Skeletal muscle cell (primary cell): ENCODE data around the gene PTGIS.
"Not testable (repeated sequence)": the region's sequence is repeated elsewhere in the genome, so short reads cannot be mapped to it uniquely, and the experiment has no call there.

Source experiments
- DNase-seq: peaks from one replicate; pipeline ENCODE4 v3.0.0-alpha.2; 2010; ENCODE audit warnings: low read depth
- H3K4me3 ChIP-seq: 2 replicates; pipeline ENCODE4 v1.5.1; 2011; ENCODE audit warnings: low read depth, mild to moderate bottlenecking, control low read depth, low read length, moderate library complexity

Gene PTGIS

DNA sequence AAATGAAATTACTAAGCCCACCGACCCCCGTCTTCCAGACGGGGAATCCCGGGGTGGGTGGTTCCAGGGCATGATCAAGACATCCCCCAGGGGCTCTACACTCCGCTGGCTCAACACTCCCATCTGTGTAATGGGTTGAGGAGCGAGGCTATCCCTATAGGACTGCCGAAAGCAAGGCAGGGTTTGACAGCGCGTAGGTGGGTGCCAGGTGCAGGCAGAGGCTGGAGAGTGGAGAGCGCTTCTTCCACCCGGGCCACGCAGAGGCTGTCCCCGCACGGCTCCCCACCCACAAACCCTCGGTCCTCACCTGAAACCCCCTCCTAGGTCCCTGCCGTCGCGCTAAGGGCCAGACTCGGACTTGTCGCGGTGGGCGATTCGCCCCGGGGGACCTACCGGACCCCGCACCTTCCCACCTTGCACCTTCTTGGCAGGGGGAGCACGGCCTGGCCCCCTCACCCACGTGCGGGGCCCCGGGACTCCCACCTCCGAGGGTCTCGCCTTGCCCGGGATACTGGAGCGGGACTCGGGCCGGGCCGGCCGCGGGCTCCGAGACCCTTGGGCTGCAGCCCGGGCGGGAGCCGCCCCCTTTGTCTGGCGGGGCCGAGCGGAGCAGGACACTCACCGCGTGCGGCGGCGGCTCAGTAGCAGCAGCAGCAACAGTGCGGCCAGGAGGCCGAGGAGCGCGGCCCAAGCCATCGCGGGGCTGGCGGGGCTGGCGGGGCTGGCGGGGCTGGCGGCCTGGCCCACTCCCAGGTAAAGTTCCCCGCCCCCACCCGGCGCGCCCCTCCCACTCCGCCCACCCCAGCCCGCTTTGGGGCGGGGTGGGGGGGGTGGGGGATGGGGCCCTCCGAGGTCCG, at the start of gene PTGIS:
PTGIS (minus strand) TSS at position 717 of the 857 bp plus-strand sequence; CDS start at position 696, 21 bp downstream.
- peak within 1 kb of the TSS; percentile 33 for H3K4me3 ChIP-seq
- no peak for DNase-seq

GRCh38 chr20:49617394-49617793, 49.5 kb upstream of the PTGIS start:
- DNase-seq, H3K4me3 ChIP-seq: not testable (repeated sequence)

DNA sequence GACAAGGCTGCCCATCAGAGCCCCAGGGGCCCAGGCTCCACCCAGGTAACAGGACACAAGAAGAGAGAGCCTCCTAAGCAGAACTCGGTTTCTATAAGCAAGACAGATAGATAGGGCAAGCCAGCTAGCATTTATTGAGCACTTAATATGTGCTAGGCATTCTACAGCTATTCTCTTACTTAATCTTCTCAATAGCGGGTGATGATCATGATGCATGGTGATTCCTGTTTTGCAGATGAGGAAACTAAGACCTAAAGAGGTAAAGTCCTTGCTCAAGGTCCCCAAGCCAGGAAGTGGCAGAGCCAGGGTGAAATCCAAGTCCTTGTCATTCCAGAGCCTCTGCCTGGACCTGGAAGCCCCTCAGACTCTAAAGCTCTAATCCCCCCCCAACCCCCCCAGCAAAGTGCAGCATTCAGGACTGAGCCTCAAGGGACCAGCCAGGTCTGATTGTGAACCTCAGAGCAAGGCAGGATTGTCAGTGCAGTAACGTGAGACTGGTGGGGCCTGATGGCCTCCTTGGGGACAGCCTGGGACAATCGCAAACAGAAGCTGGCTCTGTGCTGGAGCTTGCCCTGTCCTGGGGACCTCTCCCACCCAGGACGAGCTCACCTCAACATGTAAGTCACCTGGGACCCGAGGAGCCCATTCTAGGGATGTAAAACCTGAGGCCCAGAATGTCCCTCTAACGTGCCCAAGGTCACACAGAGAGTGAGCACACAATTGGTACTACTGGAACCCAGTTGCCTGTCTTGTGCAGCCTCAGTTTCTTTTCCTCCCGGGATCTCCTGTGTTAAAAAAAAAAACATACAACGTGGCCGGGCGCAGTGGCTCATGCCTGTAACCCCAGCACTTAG, 48.4 kb upstream of the PTGIS start:
- DNase-seq: no peak

DNA sequence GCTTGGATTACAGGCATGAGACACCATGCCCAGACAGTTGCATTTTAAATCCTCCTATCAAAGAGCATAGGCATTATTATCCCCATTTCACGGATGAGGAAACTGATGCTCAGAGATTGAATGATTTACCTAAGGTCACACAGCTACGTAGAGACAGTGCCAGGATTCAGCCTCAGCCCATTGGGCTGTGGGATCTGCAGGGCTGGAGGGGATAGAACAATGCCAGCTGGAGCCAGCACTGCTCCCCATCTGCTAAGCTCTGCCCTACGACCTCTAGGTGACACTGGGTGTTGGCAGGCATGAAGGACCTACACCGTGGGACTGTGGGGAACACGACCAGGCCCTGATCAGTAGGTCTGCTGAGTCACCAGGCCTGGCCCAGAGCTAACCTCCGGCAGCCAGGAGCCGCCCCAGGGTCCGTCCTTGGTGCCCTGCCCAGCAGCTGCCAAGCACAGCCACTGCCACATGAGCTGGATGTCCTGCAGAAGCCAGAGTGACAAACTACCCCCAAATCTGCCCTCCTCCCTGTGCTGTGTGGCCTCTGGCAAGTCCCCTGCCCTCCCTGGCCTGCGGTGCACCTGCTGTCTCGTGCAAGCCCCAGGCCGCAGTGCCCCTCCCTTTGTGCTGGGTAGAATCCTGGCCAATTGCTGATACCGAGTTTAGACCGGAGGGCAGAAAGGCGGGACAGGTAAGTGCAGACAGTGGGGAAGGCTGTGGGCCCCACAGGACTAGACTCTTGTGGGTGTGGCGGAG, 47.6 kb upstream of the PTGIS start:
- no peak overlapping the region for H3K4me3 ChIP-seq
- DNase-seq: no peak

More for the DNA sequence above, 48.4 kb upstream of the PTGIS start:
- no peak overlapping the region for H3K4me3 ChIP-seq

DNA sequence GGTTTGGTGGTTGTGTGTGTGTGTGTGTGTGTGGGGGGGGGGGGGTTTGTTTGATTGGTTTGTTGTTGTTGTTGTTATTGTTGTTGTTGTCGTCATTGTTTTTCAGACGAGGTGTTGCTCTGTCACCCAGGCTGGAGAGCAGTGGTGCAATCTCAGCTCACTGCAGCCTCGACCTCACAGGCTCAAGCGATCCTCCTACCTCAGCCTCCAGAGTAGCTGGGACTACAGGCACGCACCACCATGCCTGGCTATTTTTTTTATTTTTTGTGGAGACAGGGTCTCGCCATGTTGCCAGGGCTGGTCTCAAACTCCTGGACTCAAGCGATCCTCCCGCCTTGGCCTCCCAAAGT, 47.1 kb upstream of the PTGIS start:
- not testable (repeated sequence) for H3K4me3 ChIP-seq, DNase-seq

DNA sequence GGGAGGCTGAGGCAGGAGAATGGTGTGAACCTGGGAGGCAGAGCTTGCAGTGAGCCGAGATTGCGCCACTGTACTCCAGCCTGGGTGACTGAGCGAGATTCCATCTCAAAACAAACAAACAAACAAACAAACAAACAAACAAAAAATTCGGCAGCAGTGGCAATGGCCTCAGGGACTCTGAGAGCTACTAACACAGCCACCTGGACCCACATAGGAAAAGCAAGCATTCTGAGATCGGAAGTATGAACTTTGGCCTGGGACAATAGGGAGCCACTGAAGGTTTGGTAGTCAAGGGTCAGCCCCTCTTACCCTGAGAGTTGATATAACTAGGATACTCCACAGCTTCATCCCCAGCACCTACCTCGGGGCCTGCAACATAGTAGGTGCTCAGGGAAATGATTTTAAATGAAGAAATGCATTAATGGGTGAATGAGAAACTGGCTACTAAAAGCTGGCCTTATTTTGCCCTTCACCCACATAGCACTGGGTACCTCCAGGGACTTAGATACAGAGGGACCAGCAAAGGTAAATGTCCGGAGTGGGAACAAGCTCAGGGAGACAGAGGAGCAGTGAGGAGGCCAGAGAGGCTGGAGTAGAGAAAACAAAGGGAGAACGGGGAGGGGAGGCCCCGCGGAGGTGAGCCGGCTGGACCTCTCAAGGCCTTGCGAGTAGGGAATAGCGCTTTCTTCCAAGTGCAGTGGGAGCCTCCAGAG, 46.6 kb upstream of the PTGIS start:
- no peak overlapping the region for H3K4me3 ChIP-seq
- no peak for DNase-seq

- no peak overlapping the region for H3K4me3 ChIP-seq
- DNase-seq: no peak
Measured at GRCh38 chr20:49612127-49612738, 44.3 kb upstream of the PTGIS start.

GRCh38 chr20:49611539-49612126, 43.7 kb upstream of the PTGIS start:
- H3K4me3 ChIP-seq, DNase-seq: not testable (repeated sequence)

DNA sequence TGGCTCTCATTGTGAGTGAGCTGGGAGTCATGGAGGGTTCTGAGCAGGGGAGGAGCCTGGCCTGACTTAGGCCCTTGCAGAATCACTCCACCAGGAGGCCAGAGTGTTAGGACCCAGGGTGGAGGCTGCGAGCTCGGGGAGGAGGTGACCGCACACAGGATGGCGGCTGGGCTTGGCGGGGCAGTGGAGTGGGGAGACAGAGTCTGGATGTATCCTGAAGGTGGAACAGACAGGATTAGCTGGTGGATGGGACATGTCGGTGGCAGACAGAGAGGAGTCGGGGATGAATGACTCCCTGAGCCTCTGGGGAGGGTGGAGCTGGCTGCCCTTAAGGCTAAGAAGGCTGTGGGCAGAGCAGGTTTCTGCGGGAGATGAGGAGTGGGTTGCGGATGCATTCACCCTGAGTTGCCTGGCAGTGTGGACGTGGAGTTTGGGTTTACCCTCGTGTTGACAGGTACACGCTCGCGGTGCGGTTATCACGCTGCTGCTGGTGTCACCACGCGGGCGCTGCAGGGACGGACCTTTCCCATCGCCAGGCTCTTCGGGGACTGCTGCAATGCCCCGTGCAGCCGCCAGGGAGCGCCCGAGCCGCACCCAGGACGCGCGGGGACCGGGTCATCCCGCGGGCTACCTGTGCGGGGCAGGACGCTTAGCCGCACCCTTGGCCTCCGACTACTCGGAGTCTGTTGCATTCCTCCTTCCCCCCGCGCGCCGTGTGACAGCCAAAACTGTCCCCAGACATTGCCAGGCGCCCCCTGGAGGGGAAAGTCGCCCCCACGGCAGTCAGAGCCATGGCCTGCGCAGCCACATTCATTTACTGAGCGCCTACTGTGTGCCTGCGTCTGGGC, 43.0 kb upstream of the PTGIS start:
- no peak overlapping the region for H3K4me3 ChIP-seq
- DNase-seq: no peak

- no peak for DNase-seq
- H3K4me3 ChIP-seq: no peak overlapping the region
Measured at GRCh38 chr20:49608752-49609670, 41.1 kb upstream of the PTGIS start.

- DNase-seq: no peak
- no peak overlapping the region for H3K4me3 ChIP-seq
Measured at GRCh38 chr20:49607568-49607967, 39.6 kb upstream of the PTGIS start.

DNA sequence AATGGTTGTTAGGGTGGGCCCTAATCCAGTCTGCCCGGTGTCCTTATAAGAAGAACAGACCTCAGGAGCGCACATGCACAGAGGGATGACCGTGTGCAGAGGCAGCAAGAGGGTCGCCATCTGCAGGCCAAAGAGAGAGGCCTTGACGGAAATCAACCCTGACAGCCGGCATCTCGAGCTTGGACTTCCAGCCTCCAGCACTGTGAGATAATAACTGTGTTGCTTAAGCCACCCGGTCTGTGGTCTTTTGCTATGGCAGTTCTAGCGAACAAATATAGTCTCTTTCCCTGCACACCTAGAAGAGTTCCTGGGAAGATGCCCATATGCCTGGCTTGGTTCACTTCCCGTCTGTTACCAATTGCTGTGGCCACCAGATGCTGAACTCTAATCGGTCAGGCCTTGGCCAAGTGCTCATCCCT, 35.3 kb upstream of the PTGIS start:
- DNase-seq: no peak
- H3K4me3 ChIP-seq: no peak overlapping the region

GRCh38 chr20:49602345-49603208, 34.6 kb upstream of the PTGIS start:
- H3K4me3 ChIP-seq: no peak overlapping the region
- no peak for DNase-seq

DNA sequence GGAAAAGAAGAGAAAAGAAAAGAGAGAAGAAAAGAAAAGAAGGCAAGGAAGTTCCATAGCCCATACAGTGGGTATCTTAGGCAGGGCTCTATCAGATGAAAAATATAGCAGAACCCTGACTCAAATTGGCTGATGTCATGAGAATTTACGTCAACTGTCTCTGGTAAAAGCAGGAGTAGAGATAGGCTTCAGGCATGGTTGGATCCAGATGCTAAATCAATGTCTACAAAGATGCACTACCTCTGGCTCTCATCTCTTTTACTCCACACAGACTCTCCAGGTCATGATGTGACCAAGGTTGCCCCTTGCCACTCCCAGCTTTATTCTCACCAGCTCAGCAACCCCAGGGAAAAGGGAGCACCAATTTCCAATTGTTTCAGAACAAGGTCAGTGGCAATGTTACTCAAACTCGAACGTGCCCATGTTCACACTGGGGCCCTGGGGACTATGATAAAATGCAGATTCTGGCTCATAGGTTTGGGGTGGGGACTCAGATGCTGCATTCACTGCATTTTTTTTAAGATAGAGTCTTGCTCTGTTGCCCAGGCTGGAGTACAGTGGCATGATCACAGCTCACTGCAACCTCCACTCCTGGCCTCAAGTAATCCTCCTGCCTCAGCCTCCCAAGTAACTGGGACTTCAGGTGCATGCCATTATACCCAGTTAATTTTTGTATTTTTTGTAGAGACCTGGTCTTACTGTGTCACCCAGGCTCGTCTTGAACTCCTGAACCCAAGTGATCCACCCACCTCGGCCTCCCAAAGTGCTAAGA, 33.4 kb upstream of the PTGIS start:
- no peak overlapping the region for H3K4me3 ChIP-seq
- DNase-seq: no peak

GRCh38 chr20:49599746-49600113, 31.8 kb upstream of the PTGIS start:
- DNase-seq: no peak
- H3K4me3 ChIP-seq: no peak overlapping the region
